Right atrium auricular region (tissue), 2 donors: ENCODE results near the gene BNC2. TPM values are rescaled to one million over a fixed set of nuclear protein-coding genes. Genes with fewer than 3 reads are reported as not detected.

Source experiments
- DNase-seq: peaks from one replicate; pipeline ENCODE4 v3.0.0-alpha.2; 2019; ENCODE audit warnings: low spot score
- H3K27ac ChIP-seq, 2 donors: fragments of 200-600 bp; sonication (generic); 1 replicate in 1 of 2; 2 replicates in 1 of 2; pipeline ENCODE4 v1.5.1; 2016 to 2019
- H3K27me3 ChIP-seq, 2 donors: fragments of 200-600 bp; sonication (generic); one replicate each; pipeline versions ENCODE4 v1.5.1 to v1.6.0; 2017 to 2019
- H3K36me3 ChIP-seq: fragments of 200-600 bp; sonication (generic); one replicate; pipeline ENCODE4 v1.5.1; 2016
- H3K4me1 ChIP-seq, 2 donors: fragments of 200-600 bp; sonication (generic); one replicate each; pipeline versions ENCODE4 v1.5.1 to v1.6.0; 2017 to 2019
- H3K4me3 ChIP-seq, 2 donors: fragments of 200-600 bp; sonication (generic); 1 replicate in 1 of 2; 2 replicates in 1 of 2; pipeline ENCODE4 v1.5.1; 2017 to 2019; ENCODE audit warnings: mild to moderate bottlenecking in 1 of 2, moderate library complexity in 1 of 2
- H3K9me3 ChIP-seq, 2 donors: fragments of 200-600 bp; sonication (generic); one replicate each; pipeline ENCODE4 v1.5.1; 2019
- total RNA-seq, 2 donors: library from RNA; depleted of rRNA; stranded (reverse); fragments of >200 nt; gene quantifications; one replicate each; pipeline ENCODE4 v1.1.0, GENCODE V29; 2016
- TF ChIP-seq, protein P1 (sequence below), 2 donors: fragments of 200-600 bp; sonication (generic); IDR thresholded peaks; one replicate each; pipeline ENCODE4 v1.5.1; 2019; ENCODE audit warnings: antibody characterized with exemption in 2 of 2

Gene BNC2
- total RNA-seq, 2 donors from 2014 or later = 68.3 to 77.6 TPM

DNA sequence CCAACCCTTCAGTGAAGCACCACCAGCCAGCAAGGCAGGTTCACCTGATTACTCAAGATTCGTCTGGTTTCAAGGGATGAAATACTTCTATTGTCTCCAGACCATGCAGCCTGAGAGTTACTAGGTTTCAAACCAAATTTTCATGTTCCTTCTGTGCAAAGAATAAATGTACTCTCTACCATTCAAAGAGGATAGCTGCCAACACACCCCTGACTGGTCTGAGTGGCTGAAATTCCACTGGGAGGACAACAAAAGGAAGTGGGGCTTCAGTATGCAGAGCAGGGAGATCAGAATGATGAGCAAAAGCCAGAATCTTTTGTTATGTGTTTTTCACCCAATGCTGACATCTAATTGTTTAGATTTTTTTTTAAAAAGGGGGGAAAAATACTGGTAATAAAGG is 356.3 kb downstream of the BNC2 start:
- H3K4me3 ChIP-seq = no peak overlapping the region
- no peaks in the 10 kb centered on the region for H3K36me3 ChIP-seq
- TF ChIP-seq, protein P1, sequence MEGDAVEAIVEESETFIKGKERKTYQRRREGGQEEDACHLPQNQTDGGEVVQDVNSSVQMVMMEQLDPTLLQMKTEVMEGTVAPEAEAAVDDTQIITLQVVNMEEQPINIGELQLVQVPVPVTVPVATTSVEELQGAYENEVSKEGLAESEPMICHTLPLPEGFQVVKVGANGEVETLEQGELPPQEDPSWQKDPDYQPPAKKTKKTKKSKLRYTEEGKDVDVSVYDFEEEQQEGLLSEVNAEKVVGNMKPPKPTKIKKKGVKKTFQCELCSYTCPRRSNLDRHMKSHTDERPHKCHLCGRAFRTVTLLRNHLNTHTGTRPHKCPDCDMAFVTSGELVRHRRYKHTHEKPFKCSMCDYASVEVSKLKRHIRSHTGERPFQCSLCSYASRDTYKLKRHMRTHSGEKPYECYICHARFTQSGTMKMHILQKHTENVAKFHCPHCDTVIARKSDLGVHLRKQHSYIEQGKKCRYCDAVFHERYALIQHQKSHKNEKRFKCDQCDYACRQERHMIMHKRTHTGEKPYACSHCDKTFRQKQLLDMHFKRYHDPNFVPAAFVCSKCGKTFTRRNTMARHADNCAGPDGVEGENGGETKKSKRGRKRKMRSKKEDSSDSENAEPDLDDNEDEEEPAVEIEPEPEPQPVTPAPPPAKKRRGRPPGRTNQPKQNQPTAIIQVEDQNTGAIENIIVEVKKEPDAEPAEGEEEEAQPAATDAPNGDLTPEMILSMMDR (IDR thresholded peaks at IDR 0.05) = no peak
- DNase-seq = no peak
- peaks cover 0 to 15% of the 10 kb centered on the region in 2 donors for H3K4me1 ChIP-seq
- H3K27ac ChIP-seq = no peak overlapping the region
- no peaks in the 10 kb centered on the region for H3K9me3 ChIP-seq
- H3K27me3 ChIP-seq = no peaks in the 10 kb centered on the region

GRCh38 chr9:16512281-16512680 is 358.2 kb downstream of the BNC2 start:
- H3K4me1 ChIP-seq = peaks cover 0 to 15% of the 10 kb centered on the region in 2 donors
- TF ChIP-seq, protein P1 (IDR thresholded peaks at IDR 0.05) = no peak
- no peaks in the 10 kb centered on the region for H3K9me3 ChIP-seq
- DNase-seq = no peak
- H3K27ac ChIP-seq = no peak overlapping the region
- H3K4me3 ChIP-seq = no peak overlapping the region
- no peaks in the 10 kb centered on the region for H3K36me3 ChIP-seq
- H3K27me3 ChIP-seq = no peaks in the 10 kb centered on the region

- TF ChIP-seq, protein P1 (IDR thresholded peaks at IDR 0.05) = no peak
- Histone ChIP-seq H3K27me3 (no peaks in the 10 kb centered on the region), H3K9me3 (no peaks in the 10 kb centered on the region), H3K36me3 (no peaks in the 10 kb centered on the region), H3K27ac (no peak overlapping the region), H3K4me1 (peaks cover 0 to 7% of the 10 kb centered on the region in 2 donors), H3K4me3 (no peak overlapping the region)
- DNase-seq = no peak
These were observed 360.0 kb downstream of the BNC2 start for GRCh38 chr9:16510482-16510881.

DNA sequence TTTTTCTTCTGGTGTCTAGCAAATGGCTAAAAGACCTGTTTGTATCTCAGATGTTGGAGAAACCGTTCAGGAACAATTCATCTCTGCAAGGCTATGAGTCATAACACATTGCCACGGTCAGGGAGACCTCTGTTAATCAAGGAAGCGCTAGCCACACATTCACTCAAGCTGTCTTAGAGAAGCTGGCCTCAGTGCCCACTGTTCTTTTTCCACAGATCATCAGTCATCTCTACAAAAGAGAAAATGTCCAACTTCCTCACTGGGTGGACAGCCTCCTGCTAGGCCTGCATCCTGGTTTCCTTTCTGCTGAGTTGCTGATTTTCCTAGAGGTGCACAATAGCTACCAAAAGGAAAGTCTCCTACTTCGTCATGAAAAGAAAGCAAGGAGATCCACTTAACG is 360.5 kb downstream of the BNC2 start:
- Histone ChIP-seq H3K36me3 (no peaks in the 10 kb centered on the region), H3K4me1 (peaks cover 0 to 2% of the 10 kb centered on the region in 2 donors), H3K27ac (no peak overlapping the region), H3K4me3 (no peak overlapping the region), H3K27me3 (no peaks in the 10 kb centered on the region), H3K9me3 (no peaks in the 10 kb centered on the region)
- TF ChIP-seq, protein P1 (IDR thresholded peaks at IDR 0.05) = no peak
- DNase-seq = no peak

GRCh38 chr9:16505199-16505598 is 365.3 kb downstream of the BNC2 start:
- no peaks in the 10 kb centered on the region for H3K4me1 ChIP-seq
- H3K27me3 ChIP-seq = no peaks in the 10 kb centered on the region
- H3K9me3 ChIP-seq = no peaks in the 10 kb centered on the region
- DNase-seq = no peak
- H3K4me3 ChIP-seq = no peak overlapping the region
- no peaks in the 10 kb centered on the region for H3K36me3 ChIP-seq
- H3K27ac ChIP-seq = peak overlapping the region in 1 of 2 donors; percentile 19
- TF ChIP-seq, protein P1 (IDR thresholded peaks at IDR 0.05) = no peak

DNA sequence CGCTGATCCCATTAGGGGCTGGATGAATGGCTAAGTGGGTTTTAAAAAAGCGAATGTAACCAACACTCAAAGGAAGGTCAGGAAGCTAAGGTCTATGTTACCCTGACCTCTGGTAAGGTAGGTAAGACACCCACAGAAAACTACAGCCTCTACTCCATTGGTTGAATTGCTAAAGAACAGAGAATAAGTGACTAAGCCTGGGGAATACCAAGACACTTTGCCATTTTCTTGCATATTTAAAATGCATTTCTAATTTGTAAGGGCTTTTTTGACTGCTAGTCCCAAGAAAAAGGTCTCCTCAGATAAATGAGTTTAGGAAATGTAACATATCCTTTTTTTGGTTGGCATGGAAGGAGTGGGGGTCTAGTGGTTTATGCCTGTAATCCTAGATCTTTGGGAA is 368.7 kb downstream of the BNC2 start:
- H3K27ac ChIP-seq = no peak overlapping the region
- H3K36me3 ChIP-seq = no peaks in the 10 kb centered on the region
- no peaks in the 10 kb centered on the region for H3K4me1 ChIP-seq
- TF ChIP-seq, protein P1 (IDR thresholded peaks at IDR 0.05) = no peak
- H3K9me3 ChIP-seq = no peaks in the 10 kb centered on the region
- H3K27me3 ChIP-seq = no peaks in the 10 kb centered on the region
- no peak overlapping the region for H3K4me3 ChIP-seq
- no peak for DNase-seq
